ENCODE results near the gene RSPH6A.
A peak's percentile ranks its signal among the peaks of the same experiment; 100 is the strongest.

RSPH6A gene

GRCh38 chr19:45824531-45825262, 9.6 kb upstream of the RSPH6A start:
- no peak for DNase-seq

- no peak for DNase-seq
Observed at GRCh38 chr19:45824041-45824471, 8.9 kb upstream of the RSPH6A start.

- DNase-seq, result no peak
Observed at GRCh38 chr19:45823182-45823581, 8.1 kb upstream of the RSPH6A start.

GRCh38 chr19:45822716-45823115, 7.6 kb upstream of the RSPH6A start:
- no peak for DNase-seq

GRCh38 chr19:45821570-45821969, 6.5 kb upstream of the RSPH6A start:
- DNase-seq, result no peak

- DNase-seq, result no peak
Observed at GRCh38 chr19:45821103-45821521, 6.0 kb upstream of the RSPH6A start.

GRCh38 chr19:45820413-45821102, 5.5 kb upstream of the RSPH6A start:
- DNase-seq, result no peak

- DNase-seq, result no peak
Observed at GRCh38 chr19:45819769-45820168, 4.7 kb upstream of the RSPH6A start.

- no peak for DNase-seq
Observed at GRCh38 chr19:45817725-45818301, 2.7 kb upstream of the RSPH6A start.

- peak; percentile 98 for DNase-seq
Observed at GRCh38 chr19:45817010-45817724, 2.1 kb upstream of the RSPH6A start.

- no peak for DNase-seq
Observed at GRCh38 chr19:45816236-45817009, 1.3 kb upstream of the RSPH6A start.

- DNase-seq, result no peak
Observed at GRCh38 chr19:45815481-45816216, 541 bp upstream of the RSPH6A start.

GRCh38 chr19:45814166-45814780, 835 bp downstream of the RSPH6A start:
- DNase-seq, result no peak

- no peak for DNase-seq
Observed at GRCh38 chr19:45812297-45812696, 2.8 kb downstream of the RSPH6A start.

- DNase-seq, result no peak
Observed at GRCh38 chr19:45809643-45810159, 5.4 kb downstream of the RSPH6A start.

- DNase-seq, result no peak
Observed at GRCh38 chr19:45805719-45806118, 9.4 kb downstream of the RSPH6A start.

- DNase-seq, result no peak
Observed at GRCh38 chr19:45804959-45805230, 10.2 kb downstream of the RSPH6A start.

- no peak for DNase-seq
Observed at GRCh38 chr19:45804140-45804958, 10.8 kb downstream of the RSPH6A start.

- no peak for DNase-seq
Observed at GRCh38 chr19:45801603-45802175, 13.4 kb downstream of the RSPH6A start.

- no peak for DNase-seq
Observed at GRCh38 chr19:45800070-45800553, 15.0 kb downstream of the RSPH6A start.
